ENCODE measurements around the gene C12orf60.

C12orf60 gene

DNA sequence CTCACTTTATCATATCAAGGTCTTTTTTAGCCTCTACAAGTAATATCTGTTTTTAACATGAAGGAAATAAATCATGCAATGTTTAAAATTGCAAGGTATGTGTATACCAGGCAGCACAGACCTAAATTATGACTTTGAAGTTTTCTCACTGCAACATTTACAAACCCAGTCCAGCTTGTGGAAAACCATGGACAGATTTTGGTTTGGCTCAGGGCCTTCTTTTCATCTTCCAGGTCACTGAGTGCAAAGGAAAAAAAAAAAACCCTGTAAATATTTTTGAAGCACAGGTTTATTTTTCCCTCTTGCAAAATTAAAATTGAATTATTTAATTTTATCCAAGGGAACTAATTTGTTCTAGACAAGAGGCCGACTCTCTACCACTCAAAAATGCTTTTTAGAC lies 68.4 kb downstream of the C12orf60 start:
- peaks cover 0 to 2% of the 10 kb centered on the region in 2 donors for H3K9me3 ChIP-seq (ENCODE audit: control insufficient read depth in 2 of 2, low read length in 2 of 2)
- H3K9ac ChIP-seq (ENCODE audit: low read length in 2 of 2) = no peak overlapping the region
- H3K36me3 ChIP-seq (ENCODE audit: control insufficient read depth in 2 of 2, insufficient read depth in 2 of 2, low read length in 2 of 2) = no peaks in the 10 kb centered on the region
- H3K4me3 ChIP-seq (ENCODE audit: low read length in 2 of 2) = no peak overlapping the region
- H3K27me3 ChIP-seq (ENCODE audit: control insufficient read depth in 1 of 2, insufficient read depth in 2 of 2, low read length in 2 of 2) = no peaks in the 10 kb centered on the region
- H3K27ac ChIP-seq (ENCODE audit: low read length) = no peak overlapping the region
- no peaks in the 10 kb centered on the region for H3K4me1 ChIP-seq (ENCODE audit: control insufficient read depth, insufficient read depth, low read length)

DNA sequence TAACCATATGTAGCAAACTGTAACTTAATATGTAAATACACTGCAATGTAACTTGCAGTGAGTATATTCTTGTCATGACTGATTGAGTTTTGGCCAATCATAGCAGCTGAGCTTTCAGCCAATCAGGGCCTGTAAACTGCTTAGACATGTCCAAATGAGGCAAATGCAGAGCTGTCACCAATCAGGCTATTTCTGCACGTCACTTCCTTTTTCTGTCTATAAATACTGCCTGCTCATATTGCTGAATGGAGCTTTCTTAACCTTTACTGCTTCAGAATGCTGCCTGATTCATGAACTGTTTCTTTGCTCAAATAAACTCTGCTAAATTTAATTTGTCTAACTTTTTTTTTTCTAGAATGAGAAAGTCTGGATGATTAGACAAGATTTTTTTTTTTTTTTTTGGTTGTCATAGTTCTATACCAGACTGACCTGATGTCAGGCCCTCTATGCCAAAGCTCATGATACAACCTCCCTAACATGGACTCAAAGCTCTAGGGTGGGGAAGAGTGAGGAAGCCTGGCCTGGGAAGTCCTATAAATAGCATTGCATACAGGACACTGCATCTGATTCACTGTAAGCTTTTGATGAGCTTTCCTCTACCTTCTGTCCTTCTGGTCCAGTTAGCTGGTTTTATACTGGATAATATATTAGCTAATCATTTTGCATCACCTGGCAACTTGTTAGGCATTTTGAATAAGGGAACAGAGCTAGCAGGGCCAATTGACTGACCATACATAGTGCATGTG lies 70.1 kb downstream of the C12orf60 start:
- no peaks in the 10 kb centered on the region for H3K36me3 ChIP-seq (ENCODE audit: control insufficient read depth in 2 of 2, insufficient read depth in 2 of 2, low read length in 2 of 2)
- no peaks in the 10 kb centered on the region for H3K4me1 ChIP-seq (ENCODE audit: control insufficient read depth, insufficient read depth, low read length)
- H3K27me3 ChIP-seq (ENCODE audit: control insufficient read depth in 1 of 2, insufficient read depth in 2 of 2, low read length in 2 of 2) = no peaks in the 10 kb centered on the region

More for the DNA sequence above, 70.1 kb downstream of the C12orf60 start:
- no peak overlapping the region for H3K9ac ChIP-seq (ENCODE audit: low read length in 2 of 2)
- no peak overlapping the region for H3K27ac ChIP-seq (ENCODE audit: low read length)
- H3K9me3 ChIP-seq (ENCODE audit: control insufficient read depth in 2 of 2, low read length in 2 of 2) = no peaks in the 10 kb centered on the region
- H3K4me3 ChIP-seq (ENCODE audit: low read length in 2 of 2) = no peak overlapping the region
